GM10266 (cell line): ENCODE results near the gene CYP46A1.

ENCODE experiments used
- DNase-seq: peaks from one replicate; pipeline ENCODE4 v3.0.0; 2012; ENCODE audit errors: extremely low spot score
- TF ChIP-seq, protein P1 (sequence below): IDR thresholded peaks from 2 replicates; pipeline ENCODE4 v1.5.1; 2012; ENCODE audit warnings: mild to moderate bottlenecking, low read depth; ENCODE audit not compliant: control insufficient read depth, insufficient read depth; ENCODE audit errors: missing control alignments

CYP46A1 gene

DNA sequence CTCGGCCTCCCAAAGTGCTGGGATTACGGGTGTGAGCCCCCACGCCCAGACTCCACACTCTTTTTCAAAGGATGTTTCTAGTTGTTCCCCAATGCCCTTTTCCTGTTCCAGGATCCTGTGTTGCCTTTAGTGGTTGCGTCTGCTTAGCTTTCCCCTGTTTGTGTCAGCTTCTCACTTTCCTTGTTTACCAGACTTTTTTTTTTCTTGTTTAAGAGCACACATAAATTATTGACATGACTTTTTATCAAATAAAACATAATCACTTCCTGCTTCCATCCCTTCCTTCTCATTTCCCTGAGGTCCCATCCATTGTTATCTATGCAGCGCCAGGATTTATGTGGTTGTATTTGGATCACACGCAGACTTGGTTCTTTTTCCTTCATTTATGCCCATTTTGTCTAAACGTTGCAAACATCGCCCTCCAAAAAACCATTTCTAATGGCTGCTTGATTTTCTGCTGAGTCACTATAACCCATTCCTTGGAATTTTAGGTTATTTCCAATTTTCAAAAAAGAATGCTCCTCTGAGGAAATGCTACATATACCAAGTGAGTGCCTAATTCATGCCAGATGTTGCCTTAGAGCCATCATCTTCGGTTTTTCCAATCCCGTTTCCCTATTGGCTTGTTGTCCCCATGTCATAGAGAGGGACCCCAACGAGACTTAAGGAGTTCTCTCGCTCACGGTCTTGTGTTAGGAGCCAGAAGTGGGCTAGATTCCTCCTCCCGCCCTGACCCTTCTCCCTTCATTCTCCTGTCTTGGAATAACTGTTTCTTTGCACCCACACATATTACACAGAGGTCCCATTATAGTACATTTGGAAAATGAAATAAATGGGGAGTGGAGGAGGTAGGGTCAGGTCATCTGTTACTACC lies 13.5 kb upstream of the CYP46A1 start:
- TF ChIP-seq, protein P1, sequence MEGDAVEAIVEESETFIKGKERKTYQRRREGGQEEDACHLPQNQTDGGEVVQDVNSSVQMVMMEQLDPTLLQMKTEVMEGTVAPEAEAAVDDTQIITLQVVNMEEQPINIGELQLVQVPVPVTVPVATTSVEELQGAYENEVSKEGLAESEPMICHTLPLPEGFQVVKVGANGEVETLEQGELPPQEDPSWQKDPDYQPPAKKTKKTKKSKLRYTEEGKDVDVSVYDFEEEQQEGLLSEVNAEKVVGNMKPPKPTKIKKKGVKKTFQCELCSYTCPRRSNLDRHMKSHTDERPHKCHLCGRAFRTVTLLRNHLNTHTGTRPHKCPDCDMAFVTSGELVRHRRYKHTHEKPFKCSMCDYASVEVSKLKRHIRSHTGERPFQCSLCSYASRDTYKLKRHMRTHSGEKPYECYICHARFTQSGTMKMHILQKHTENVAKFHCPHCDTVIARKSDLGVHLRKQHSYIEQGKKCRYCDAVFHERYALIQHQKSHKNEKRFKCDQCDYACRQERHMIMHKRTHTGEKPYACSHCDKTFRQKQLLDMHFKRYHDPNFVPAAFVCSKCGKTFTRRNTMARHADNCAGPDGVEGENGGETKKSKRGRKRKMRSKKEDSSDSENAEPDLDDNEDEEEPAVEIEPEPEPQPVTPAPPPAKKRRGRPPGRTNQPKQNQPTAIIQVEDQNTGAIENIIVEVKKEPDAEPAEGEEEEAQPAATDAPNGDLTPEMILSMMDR, result no peak
- no peak for DNase-seq

DNA sequence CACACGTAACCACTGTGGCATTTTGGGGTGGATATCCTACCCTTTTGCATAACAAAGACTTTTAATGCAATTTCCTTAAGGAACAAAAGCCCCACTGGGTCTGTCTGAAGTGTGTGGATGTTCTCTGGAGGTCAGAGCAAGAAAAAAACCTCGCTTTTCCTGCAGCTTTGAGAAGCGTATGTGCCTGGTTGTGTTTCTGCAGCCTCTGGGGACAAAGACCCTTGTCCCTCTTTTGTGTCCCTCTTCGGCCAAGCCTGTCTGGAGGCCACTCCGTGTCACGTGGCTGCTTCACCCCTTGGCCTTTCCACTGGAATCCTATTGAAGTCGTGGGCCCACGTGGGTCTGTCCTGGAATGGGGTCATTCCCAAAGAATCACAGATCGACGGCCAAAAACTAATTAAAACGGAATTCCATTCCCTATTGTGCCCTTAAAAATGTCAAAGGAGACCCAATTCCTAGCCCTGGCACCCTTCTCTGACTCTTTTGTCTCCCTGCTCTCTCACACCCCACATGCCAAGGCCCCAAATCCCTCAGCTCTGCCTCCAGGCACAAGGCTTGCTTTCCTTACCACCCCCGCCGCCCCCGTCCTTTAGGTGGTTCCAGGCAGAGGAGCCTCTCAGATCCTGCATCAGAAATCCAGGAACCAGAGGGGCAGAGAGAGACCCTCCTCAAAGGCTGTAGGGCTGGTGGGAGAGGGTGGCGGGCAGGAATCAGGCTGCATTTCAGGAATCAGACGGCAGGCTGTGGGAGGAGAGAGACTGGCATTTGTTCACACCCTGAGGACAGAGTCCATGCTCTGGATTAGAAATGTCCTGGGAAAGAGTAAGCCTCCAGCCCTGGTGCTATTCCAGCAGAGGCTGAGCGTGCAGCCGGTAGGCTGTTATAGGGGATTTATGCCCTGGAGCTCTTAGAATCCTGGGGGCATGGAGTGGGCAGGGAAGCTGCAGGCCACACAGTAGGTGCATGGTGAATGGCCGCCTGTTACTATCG lies 12.6 kb upstream of the CYP46A1 start:
- TF ChIP-seq, protein P1, result no peak

DNA sequence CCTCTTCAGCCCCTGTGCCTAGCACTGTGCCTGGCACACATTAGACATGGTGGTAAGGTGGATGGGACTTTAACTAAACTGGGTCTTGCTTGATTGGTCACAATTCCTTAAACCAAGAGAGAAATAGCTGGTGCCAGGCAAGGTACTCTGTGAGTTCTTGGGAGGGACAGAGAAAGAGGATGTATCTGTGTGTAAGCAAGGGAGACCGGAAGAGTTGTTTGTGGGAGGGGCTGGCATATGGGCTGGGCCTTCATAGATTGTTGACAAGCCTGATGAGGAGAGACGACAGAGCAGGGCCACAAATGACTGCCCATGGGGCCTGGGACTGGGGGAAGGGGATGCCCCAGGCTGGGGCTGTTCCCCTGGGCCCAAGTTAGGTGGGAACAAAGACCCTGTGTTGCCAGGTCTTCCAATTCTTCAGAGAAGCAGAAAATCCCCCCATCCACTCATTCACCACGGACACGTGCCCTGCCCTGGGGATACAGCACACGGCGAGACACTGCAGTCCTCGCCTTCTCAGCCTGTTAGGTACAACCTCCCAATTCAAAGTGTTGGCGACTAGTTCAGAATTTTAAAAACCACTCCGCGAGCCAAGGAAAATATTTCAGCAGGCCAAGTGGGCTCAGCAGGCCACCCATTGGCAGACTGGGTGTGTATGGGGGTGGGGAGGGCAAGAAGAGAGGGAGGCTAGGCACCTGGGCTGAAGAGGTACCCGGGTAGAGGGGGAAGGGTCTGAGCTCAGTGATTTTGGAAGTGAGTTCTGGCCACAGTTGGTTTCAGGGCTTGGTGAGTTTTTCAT lies 11.4 kb upstream of the CYP46A1 start:
- DNase-seq, result no peak
- TF ChIP-seq, protein P1, result no peak

More for the DNA sequence above, 12.6 kb upstream of the CYP46A1 start:
- DNase-seq, result no peak

GRCh38 chr14:99673305-99674063 lies 10.6 kb upstream of the CYP46A1 start:
- no peak for DNase-seq
- TF ChIP-seq, protein P1, result no peak

- TF ChIP-seq, protein P1, result no peak
- DNase-seq, result no peak
These were observed 9.9 kb upstream of the CYP46A1 start for GRCh38 chr14:99674064-99674650.
